Uterus (tissue), 4 donors: ENCODE results near the gene SUGCT. TPM values are rescaled to one million over a fixed set of nuclear protein-coding genes. Genes with fewer than 3 reads are reported as not detected.

Experiments
- DNase-seq, 2 donors: peaks; one replicate each; pipeline ENCODE4 v3.0.0-alpha.2; 2019 to 2020
- H3K27ac ChIP-seq, 2 donors: fragments of 200-600 bp; sonication (generic); 1 replicate in 1 of 2; 2 replicates in 1 of 2; pipeline ENCODE4 v1.5.1; 2016 to 2018
- H3K27me3 ChIP-seq, 2 donors: fragments of 200-600 bp; sonication (generic); one replicate each; pipeline ENCODE4 v1.5.1; 2018 to 2019; ENCODE audit warnings: control low read depth in 1 of 2
- H3K36me3 ChIP-seq, 2 donors: fragments of 200-600 bp; sonication (generic); one replicate each; pipeline ENCODE4 v1.5.1; 2019; ENCODE audit warnings: control low read depth in 1 of 2
- H3K4me1 ChIP-seq, 2 donors: fragments of 200-600 bp; sonication (generic); one replicate each; pipeline ENCODE4 v1.5.1; 2018 to 2019; ENCODE audit warnings: control low read depth in 1 of 2
- H3K4me3 ChIP-seq, 2 donors: fragments of 200-600 bp; sonication (generic); 1 replicate in 1 of 2; 2 replicates in 1 of 2; pipeline ENCODE4 v1.5.1; 2018 to 2019; ENCODE audit warnings: mild to moderate bottlenecking in 1 of 2
- H3K9me3 ChIP-seq, 2 donors: fragments of 200-600 bp; sonication (generic); one replicate each; pipeline ENCODE4 v1.5.1; 2019; ENCODE audit warnings: control low read depth in 1 of 2
- POLR2A ChIP-seq, 2 donors: fragments of 450-650 bp; IDR thresholded peaks; one replicate each; pipeline ENCODE4 v1.6.1; 2016; ENCODE audit warnings: antibody characterized with exemption in 2 of 2, mild to moderate bottlenecking in 1 of 2, moderate library complexity in 1 of 2
- intact Hi-C: fragments of 100-400 bp; cut with DNase I; formaldehyde crosslinking; loops from one replicate; pipeline ENCODE4 v1.15.1; 2023; ENCODE audit warnings: low total_unique reads
- total RNA-seq, 4 donors: library from RNA; depleted of rRNA in 3 of 4; stranded (reverse); fragments of >200 nt in 3 of 4; gene quantifications; one replicate each; pipeline versions ENCODE4 v1.1.0 to v1.2.4, GENCODE V29; 2014 to 2023
- TF ChIP-seq, protein P1 (sequence below), 4 experiments: fragments of 200-600 bp in 2 of 4; fragments of 450-650 bp in 2 of 4; sonication (generic) in 2 of 4; IDR thresholded peaks; one replicate each; pipeline ENCODE4 v1.5.1; 2016 to 2019; ENCODE audit warnings: antibody characterized with exemption in 4 of 4, mild to moderate bottlenecking in 2 of 4, moderate library complexity in 1 of 4
- donor health status: DM: yes; HTN: yes; CAD: no.

The SUGCT gene
- total RNA-seq, 4 donors from 2014 or later = 2.0 to 9.6 (median 6.3) TPM; not detected in 1

DNA sequence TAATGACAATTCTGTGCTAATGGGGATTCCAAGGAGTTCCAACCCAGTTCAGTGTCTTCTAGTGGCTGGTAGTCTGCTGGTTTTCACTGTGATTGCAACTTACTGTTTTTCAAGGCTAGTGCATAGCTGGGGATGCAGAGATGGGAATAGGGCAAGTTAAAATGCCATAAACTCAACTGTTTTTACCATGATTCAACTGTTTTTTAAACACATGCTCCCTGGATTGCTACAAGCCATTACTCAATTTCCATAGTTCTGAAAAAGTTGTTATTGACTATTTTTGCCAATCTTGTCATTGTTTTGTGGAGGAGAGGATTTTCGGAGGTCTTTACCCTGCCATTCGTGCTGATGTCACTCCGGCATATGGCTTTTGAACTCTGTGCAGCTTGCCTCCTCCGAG lies 245.3 kb downstream of the SUGCT start:
- H3K27ac ChIP-seq = no peak overlapping the region
- H3K36me3 ChIP-seq = no peaks in the 10 kb centered on the region
- no peaks in the 10 kb centered on the region for H3K4me1 ChIP-seq
- no peaks in the 10 kb centered on the region for H3K9me3 ChIP-seq
- DNase-seq = no peak
- no peak overlapping the region for H3K4me3 ChIP-seq
- intact Hi-C loops = no loop called here
- TF ChIP-seq POLR2A (IDR thresholded peaks at IDR 0.05) = no peak
- TF ChIP-seq, protein P1, sequence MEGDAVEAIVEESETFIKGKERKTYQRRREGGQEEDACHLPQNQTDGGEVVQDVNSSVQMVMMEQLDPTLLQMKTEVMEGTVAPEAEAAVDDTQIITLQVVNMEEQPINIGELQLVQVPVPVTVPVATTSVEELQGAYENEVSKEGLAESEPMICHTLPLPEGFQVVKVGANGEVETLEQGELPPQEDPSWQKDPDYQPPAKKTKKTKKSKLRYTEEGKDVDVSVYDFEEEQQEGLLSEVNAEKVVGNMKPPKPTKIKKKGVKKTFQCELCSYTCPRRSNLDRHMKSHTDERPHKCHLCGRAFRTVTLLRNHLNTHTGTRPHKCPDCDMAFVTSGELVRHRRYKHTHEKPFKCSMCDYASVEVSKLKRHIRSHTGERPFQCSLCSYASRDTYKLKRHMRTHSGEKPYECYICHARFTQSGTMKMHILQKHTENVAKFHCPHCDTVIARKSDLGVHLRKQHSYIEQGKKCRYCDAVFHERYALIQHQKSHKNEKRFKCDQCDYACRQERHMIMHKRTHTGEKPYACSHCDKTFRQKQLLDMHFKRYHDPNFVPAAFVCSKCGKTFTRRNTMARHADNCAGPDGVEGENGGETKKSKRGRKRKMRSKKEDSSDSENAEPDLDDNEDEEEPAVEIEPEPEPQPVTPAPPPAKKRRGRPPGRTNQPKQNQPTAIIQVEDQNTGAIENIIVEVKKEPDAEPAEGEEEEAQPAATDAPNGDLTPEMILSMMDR (IDR thresholded peaks at IDR 0.05) = no peak
- H3K27me3 ChIP-seq = no peaks in the 10 kb centered on the region

DNA sequence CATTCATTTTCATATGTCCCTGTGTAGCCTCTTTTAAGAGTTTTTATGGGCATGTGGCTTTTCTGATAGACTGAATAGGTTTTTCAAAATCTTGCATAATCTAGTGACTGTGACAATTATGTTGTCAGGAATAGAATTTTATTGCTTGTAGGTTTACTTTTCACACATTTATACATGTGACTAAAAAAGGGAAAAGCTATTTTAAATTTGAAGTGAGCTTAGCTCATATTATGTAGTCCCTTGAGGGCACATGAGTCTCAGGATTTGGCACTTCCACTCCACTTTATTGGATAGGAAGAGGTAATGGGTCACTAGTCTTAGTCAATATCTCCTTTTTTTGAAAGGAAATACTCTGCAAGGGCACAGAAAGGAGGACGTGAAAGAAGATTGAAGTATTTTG lies 247.3 kb downstream of the SUGCT start:
- DNase-seq = no peak
- no peak overlapping the region for H3K27ac ChIP-seq
- H3K27me3 ChIP-seq = no peaks in the 10 kb centered on the region
- H3K4me3 ChIP-seq = no peak overlapping the region
- H3K4me1 ChIP-seq = no peaks in the 10 kb centered on the region
- no peaks in the 10 kb centered on the region for H3K36me3 ChIP-seq
- no peaks in the 10 kb centered on the region for H3K9me3 ChIP-seq
- TF ChIP-seq, protein P1 (IDR thresholded peaks at IDR 0.05) = no peak
- TF ChIP-seq POLR2A (IDR thresholded peaks at IDR 0.05) = no peak
- intact Hi-C loops = no loop called here

DNA sequence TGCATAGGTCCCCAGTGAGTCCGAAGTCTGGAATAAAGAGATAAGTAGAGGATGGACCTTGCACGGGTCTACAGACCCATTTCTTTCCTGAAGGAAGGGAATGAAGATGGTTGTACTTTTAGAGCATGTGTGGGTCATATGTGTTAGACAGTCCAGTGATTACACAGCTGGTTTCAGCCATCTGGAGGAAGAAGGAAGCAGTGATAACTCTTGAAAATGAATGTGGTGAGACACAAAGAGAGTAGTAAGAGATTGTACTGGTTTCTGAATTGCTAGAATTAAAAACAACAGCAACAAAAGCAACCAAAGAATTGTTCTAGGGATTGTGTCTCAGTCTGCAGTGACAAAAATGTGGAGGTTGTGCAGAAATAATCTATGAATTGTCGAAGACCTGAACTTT lies 258.9 kb downstream of the SUGCT start:
- H3K27ac ChIP-seq = no peak overlapping the region
- no peak for DNase-seq
- no peaks in the 10 kb centered on the region for H3K4me1 ChIP-seq
- no peaks in the 10 kb centered on the region for H3K27me3 ChIP-seq
- no peaks in the 10 kb centered on the region for H3K9me3 ChIP-seq
- H3K36me3 ChIP-seq = no peaks in the 10 kb centered on the region
- intact Hi-C loops = no loop called here
- no peak overlapping the region for H3K4me3 ChIP-seq
- TF ChIP-seq, protein P1 (IDR thresholded peaks at IDR 0.05) = no peak
- no peak for TF ChIP-seq POLR2A (IDR thresholded peaks at IDR 0.05)

DNA sequence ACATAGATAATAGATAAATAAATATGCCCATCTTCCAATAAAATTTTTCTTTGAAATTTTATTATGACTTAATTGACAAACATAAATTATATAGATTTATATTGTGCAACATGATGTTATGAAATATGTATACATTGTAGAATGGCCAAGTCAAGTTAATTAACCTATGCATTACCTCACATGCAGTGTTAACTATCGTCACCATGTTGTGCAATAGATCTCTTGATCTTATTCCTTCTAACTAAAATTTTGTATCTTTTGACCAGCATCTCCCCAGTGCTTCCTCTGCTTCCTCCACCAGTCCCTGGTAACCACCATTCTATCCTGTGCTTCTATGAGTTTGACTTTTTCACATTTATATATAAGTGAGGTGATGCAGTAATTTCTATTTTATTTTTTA lies 259.6 kb downstream of the SUGCT start:
- H3K4me3 ChIP-seq = no peak overlapping the region
- DNase-seq = no peak
- TF ChIP-seq POLR2A (IDR thresholded peaks at IDR 0.05) = no peak
- TF ChIP-seq, protein P1 (IDR thresholded peaks at IDR 0.05) = no peak
- no peaks in the 10 kb centered on the region for H3K27me3 ChIP-seq
- H3K9me3 ChIP-seq = no peaks in the 10 kb centered on the region
- intact Hi-C loops = no loop called here
- no peak overlapping the region for H3K27ac ChIP-seq
- H3K4me1 ChIP-seq = no peaks in the 10 kb centered on the region
- H3K36me3 ChIP-seq = no peaks in the 10 kb centered on the region

DNA sequence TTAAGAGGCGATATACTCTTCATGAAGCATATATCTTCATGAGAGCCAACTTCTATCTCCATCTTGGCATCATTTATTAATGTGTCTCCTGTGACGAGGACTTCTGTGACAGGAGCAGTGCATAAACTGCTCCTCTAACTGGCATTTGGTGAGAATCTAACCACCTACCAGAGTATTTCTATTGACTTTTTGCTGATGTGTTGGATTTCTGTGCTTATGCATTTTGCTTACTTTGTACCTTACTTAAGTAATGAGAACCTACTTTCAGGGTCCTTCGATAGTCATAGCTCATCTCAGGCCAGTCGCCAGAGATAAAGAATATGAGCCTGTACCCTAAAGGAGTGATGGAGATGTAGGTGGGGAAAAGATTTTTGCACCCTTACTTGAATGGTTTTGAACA lies 265.7 kb downstream of the SUGCT start:
- TF ChIP-seq POLR2A (IDR thresholded peaks at IDR 0.05) = no peak
- TF ChIP-seq, protein P1 (IDR thresholded peaks at IDR 0.05) = no peak
- Histone ChIP-seq H3K4me1 (no peaks in the 10 kb centered on the region), H3K4me3 (no peak overlapping the region), H3K27ac (no peak overlapping the region), H3K9me3 (no peaks in the 10 kb centered on the region), H3K27me3 (no peaks in the 10 kb centered on the region), H3K36me3 (no peaks in the 10 kb centered on the region)
- intact Hi-C loops = no loop called here
- DNase-seq = no peak
